HEK293 (cell line): ENCODE data around the gene OCA2.
"Not testable (repeated sequence)": the region's sequence is repeated elsewhere in the genome, so short reads cannot be mapped to it uniquely, and the experiment has no call there.

Experiments
- CTCF ChIA-PET: fragments of 350-600 bp; formaldehyde crosslinking; extraction: SDS; loops from one replicate; lab custom pipeline; 2021; ENCODE audit warnings: antibody characterized with exemption; lab: Yijun Ruan, JAX
- POLR2A ChIA-PET: fragments of 300-600 bp; formaldehyde crosslinking; extraction: SDS; loops from one replicate; lab custom pipeline; 2020; ENCODE audit warnings: antibody characterized with exemption, inconsistent platforms; lab: Yijun Ruan, JAX
- H3K27ac ChIP-seq: fragments of 200-500 bp; sonication (Bioruptor generic); 2 replicates; pipeline ENCODE4 v1.5.1; 2014; ENCODE audit warnings: low read depth, low read length, control low read depth, inconsistent platforms; ENCODE audit errors: extremely low read depth
- H3K36me3 ChIP-seq, 2 experiments: fragments of 200-500 bp in 1 of 2; sonication (Bioruptor generic) in 1 of 2; 1 replicate in 1 of 2; 2 replicates in 1 of 2; pipeline ENCODE4 v1.5.1; 2014 to 2017; ENCODE audit warnings: inconsistent platforms in 2 of 2, low read length in 2 of 2; ENCODE audit not compliant: control insufficient read depth in 2 of 2, insufficient read depth in 1 of 2
- H3K4me1 ChIP-seq: fragments of 200-500 bp; sonication (Bioruptor generic); 2 replicates; pipeline ENCODE4 v1.5.1; 2014; ENCODE audit warnings: mild to moderate bottlenecking, low read length, inconsistent platforms; ENCODE audit not compliant: control insufficient read depth, insufficient read depth
- H3K4me3 ChIP-seq: 2 replicates; pipeline ENCODE4 v1.5.1; 2011; ENCODE audit warnings: low read depth, mild to moderate bottlenecking, control low read depth, low read length, moderate library complexity
- H3K9me3 ChIP-seq: fragments of 200-500 bp; sonication (Bioruptor generic); 2 replicates; pipeline ENCODE4 v1.5.1; 2014; ENCODE audit warnings: low read depth, low read length, inconsistent platforms; ENCODE audit not compliant: control insufficient read depth, insufficient read depth
- CTCF ChIP-seq: fragments of 450-650 bp; formaldehyde crosslinking; IDR thresholded peaks from 2 replicates; pipeline ENCODE4 v1.5.1; 2016; ENCODE audit warnings: missing biosample characterization, missing genetic modification characterization
- GLI2 ChIP-seq: fragments of 450-650 bp; formaldehyde crosslinking; IDR thresholded peaks from 2 replicates; pipeline ENCODE4; 2017; ENCODE audit warnings: missing biosample characterization, missing genetic modification characterization, low read depth, borderline replicate concordance
- HIC1 ChIP-seq: fragments of 450-650 bp; formaldehyde crosslinking; IDR thresholded peaks from 2 replicates; pipeline ENCODE4 v1.5.1; 2016; ENCODE audit warnings: missing biosample characterization, missing genetic modification characterization
- MEIS1 ChIP-seq: sonication (generic); formaldehyde crosslinking; IDR thresholded peaks from 2 replicates; pipeline ENCODE4 v1.8.1; 2022; ENCODE audit warnings: missing genetic modification reagents, mild to moderate bottlenecking, borderline replicate concordance
- ZBTB1 ChIP-seq: fragments of 450-650 bp; formaldehyde crosslinking; IDR thresholded peaks from 2 replicates; pipeline ENCODE4 v1.5.1; 2016; ENCODE audit warnings: missing biosample characterization, missing genetic modification characterization
- ZBTB49 ChIP-seq: fragments of 450-650 bp; formaldehyde crosslinking; IDR thresholded peaks from 2 replicates; pipeline ENCODE4 v1.5.1; 2016; ENCODE audit warnings: missing biosample characterization, missing genetic modification characterization, low read depth
- ZNF10 ChIP-seq: fragments of 450-650 bp; formaldehyde crosslinking; IDR thresholded peaks from 2 replicates; pipeline ENCODE4 v1.5.1; 2017; ENCODE audit warnings: missing biosample characterization, missing genetic modification characterization
- ZNF114 ChIP-seq: fragments of 450-650 bp; formaldehyde crosslinking; IDR thresholded peaks from 2 replicates; pipeline ENCODE4 v1.5.0; 2017; ENCODE audit warnings: missing biosample characterization, missing genetic modification characterization
- ZNF133 ChIP-seq: fragments of 450-650 bp; formaldehyde crosslinking; IDR thresholded peaks from 2 replicates; pipeline ENCODE4 v1.5.1; 2016; ENCODE audit warnings: missing biosample characterization, missing genetic modification characterization
- ZNF184 ChIP-seq: fragments of 450-650 bp; IDR thresholded peaks from 2 replicates; pipeline ENCODE4 v1.5.1; 2018; ENCODE audit warnings: missing biosample characterization, mild to moderate bottlenecking, missing genetic modification characterization
- ZNF366 ChIP-seq: fragments of 450-650 bp; formaldehyde crosslinking; conservative IDR thresholded peaks from 2 replicates; pipeline ENCODE4 v1.5.1; 2016; ENCODE audit warnings: missing biosample characterization, missing genetic modification characterization
- ZNF404 ChIP-seq: fragments of 450-650 bp; formaldehyde crosslinking; IDR thresholded peaks from 2 replicates; pipeline ENCODE4 v1.5.1; 2017; ENCODE audit warnings: missing biosample characterization, missing genetic modification characterization
- ZNF561 ChIP-seq: fragments of 450-650 bp; IDR thresholded peaks from 2 replicates; pipeline ENCODE4 v1.5.1; 2018; ENCODE audit warnings: missing biosample characterization, missing genetic modification characterization, borderline replicate concordance
- ZNF654 ChIP-seq: fragments of 450-650 bp; formaldehyde crosslinking; IDR thresholded peaks from 2 replicates; pipeline ENCODE4 v1.5.1; 2016; ENCODE audit warnings: low read depth, missing biosample characterization, missing genetic modification characterization
- ZNF707 ChIP-seq: fragments of 450-650 bp; formaldehyde crosslinking; IDR thresholded peaks from 2 replicates; pipeline ENCODE4 v1.5.1; 2016; ENCODE audit warnings: missing biosample characterization, missing genetic modification characterization

Gene OCA2

GRCh38 chr15:27768732-27769475 is 330.2 kb downstream of the OCA2 start (continued):
- no peak for TF ChIP-seq ZBTB49 (tag by site-specific recombination)

GRCh38 chr15:27767918-27768640 is 331.0 kb downstream of the OCA2 start:
- H3K4me3 ChIP-seq = no peak overlapping the region
- CTCF ChIA-PET = no interaction called here
- no peak overlapping the region for H3K27ac ChIP-seq
- TF ChIP-seq ZNF561 (tag by site-specific recombination) (no peak), HIC1 (tag by site-specific recombination) (no peak), ZNF707 (tag by site-specific recombination) (no peak), ZNF366 (no peak), ZBTB1 (tag by site-specific recombination) (no peak), ZNF404 (tag by site-specific recombination) (no peak), ZNF184 (tag by site-specific recombination) (no peak), GLI2 (tag by site-specific recombination) (no peak), ZNF654 (tag by site-specific recombination) (no peak), ZNF10 (tag by site-specific recombination) (no peak), CTCF (no peak), ZNF133 (tag by site-specific recombination) (no peak), ZNF114 (tag by site-specific recombination) (no peak), MEIS1 (CRISPR knock-in tag) (no peak)
- no peaks in the 10 kb centered on the region for H3K4me1 ChIP-seq
- H3K36me3 ChIP-seq = no peaks in the 10 kb centered on the region
- no peaks in the 10 kb centered on the region for H3K9me3 ChIP-seq
- POLR2A ChIA-PET = no interaction called here

- H3K27ac ChIP-seq, CTCF ChIA-PET, H3K4me1 ChIP-seq, H3K36me3 ChIP-seq, H3K4me3 ChIP-seq, POLR2A ChIA-PET, H3K9me3 ChIP-seq: not testable (repeated sequence)
These were observed 331.7 kb downstream of the OCA2 start for GRCh38 chr15:27767430-27767829.
